Islet of Langerhans (tissue), 1 donor: ENCODE data around the gene TRPM5.

Experiments
- FAIRE-seq: peaks from one replicate; lab custom pipeline; 2011; peaks lifted over from hg19 to GRCh38; lab: Jason Lieb, UNC

The TRPM5 gene

DNA sequence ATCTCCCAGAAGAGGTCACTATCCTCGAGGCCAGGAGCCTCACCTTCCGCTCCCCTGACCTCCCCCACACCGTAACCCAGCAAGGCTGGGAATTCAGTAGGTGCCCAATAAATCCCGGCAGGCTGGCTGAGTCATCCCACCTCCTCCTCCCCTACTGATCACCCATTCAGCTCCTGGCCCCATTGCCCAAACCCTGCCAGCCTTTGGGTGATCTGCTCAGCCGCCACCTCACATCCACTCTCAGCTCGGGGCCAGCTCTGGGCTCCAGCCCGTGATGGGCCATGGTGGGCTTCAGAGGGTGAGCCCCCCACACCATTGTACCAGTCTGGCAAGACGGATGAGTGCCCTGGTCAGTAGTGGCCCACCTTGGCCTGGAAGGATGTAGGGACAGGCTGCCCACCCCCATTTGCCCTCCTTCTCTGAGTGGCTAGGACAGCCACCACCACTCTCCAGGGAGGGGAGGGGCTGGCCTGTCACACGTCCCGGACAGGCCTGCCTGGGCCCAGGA lies 8.2 kb downstream of the TRPM5 start:
- no peak for FAIRE-seq

DNA sequence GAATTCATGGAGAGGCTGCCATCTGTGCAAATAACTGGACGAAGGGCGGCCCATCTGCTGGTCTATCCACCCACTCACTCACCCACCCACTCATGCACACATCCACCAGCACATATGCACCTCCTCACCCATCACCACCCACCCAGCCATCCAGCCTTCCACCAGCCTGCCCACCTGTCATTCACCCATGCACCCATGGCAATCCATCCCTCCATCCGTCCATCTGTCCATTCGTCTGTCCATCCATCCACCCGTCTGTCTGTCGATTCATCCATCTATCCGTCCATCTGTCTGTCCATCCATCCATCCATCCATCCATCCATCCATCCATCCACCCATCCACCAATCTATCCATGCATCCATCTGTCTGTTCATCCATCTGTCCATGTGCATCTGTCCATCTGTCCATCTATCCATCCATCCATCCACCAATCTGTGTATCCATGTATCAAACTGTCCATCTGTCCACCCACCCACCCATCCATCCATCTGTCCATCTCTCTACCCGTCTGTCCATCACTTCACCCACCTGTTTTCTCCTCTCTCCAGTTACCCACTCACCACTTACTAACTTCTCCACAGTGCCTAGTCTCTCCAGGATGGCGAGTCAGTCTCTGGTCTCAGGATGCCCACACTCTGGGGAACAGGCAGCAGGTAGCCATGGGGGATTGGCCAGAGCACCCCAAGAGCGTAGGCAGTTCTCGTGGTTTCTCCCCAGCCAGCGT lies 8.9 kb downstream of the TRPM5 start:
- FAIRE-seq = no peak

GRCh38 chr11:2434506-2435255 lies 9.6 kb downstream of the TRPM5 start:
- FAIRE-seq = no peak

- FAIRE-seq = no peak
Observed at GRCh38 chr11:2434008-2434407, 10.3 kb downstream of the TRPM5 start.

DNA sequence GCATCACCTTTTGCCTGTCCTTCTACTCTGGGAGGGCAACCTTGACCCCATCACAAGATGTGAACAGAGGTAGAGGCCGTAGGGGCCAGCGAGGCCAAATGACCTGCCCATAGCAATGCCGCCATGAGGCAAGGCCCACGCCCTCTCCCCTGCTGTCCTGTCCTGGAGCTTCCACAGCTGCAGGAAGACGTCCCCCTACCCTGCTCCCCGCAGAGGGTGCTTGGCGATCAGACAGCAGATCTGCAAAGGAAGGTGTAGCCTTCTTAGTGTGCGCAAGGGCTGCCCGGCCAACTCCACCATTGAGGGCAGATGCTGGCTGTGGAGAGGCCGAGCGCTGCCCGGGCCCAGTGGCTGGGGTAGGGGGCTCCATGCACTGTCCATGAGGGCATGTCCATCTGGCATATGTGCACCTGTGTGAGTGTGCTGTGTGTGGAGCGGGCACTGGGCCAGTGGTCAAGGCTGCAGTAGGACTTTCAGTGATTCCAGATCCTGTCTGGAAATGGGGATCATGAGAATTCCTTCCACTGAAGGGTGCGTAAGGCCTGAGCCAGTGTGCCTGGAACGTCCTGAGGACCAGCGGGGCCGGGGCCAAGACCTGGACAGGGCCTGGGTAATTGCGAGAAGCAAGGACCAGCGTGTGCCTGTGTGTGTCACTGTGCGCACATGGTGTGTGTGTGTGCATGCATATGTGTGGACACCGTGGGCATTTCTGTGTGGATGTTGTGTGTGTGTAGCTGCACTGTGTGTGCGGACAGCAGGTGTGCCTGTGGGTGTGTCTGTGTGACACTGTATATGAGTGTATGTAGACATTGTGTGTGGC lies 11.0 kb downstream of the TRPM5 start:
- FAIRE-seq = no peak

DNA sequence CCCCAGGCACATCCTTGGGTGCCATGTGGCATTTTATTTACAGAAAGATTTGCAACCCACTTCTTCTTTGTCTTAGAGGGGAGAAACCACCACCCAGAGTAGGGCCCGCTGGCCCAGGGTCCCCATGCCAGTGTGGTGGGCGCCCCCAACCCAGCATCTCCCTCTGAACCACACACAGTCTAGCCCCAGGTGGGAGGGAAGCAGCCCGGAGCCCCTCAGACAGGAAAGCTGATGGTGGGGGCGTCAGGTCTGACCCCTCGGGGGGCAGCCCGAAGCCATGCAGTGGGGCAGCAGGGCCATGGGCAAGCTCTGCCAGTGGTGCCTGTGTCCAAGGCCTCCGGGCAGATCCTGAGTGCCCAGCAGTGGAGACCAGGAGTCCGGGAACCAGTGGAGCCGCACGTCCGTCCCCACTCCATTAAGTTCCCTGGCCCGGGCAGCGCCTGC lies 11.7 kb downstream of the TRPM5 start:
- FAIRE-seq = no peak

GRCh38 chr11:2432171-2432621 lies 12.1 kb downstream of the TRPM5 start:
- no peak for FAIRE-seq

GRCh38 chr11:2431395-2431794 lies 12.9 kb downstream of the TRPM5 start:
- FAIRE-seq = no peak

- FAIRE-seq = no peak
Observed at GRCh38 chr11:2428322-2428795, 16.0 kb downstream of the TRPM5 start.

- FAIRE-seq = no peak
Observed at GRCh38 chr11:2427721-2428321, 16.5 kb downstream of the TRPM5 start.

- FAIRE-seq = no peak
Observed at GRCh38 chr11:2426826-2427521, 17.3 kb downstream of the TRPM5 start.

- FAIRE-seq = no peak
Observed at GRCh38 chr11:2426221-2426620, 18.1 kb downstream of the TRPM5 start.

GRCh38 chr11:2425506-2425905 lies 18.8 kb downstream of the TRPM5 start:
- no peak for FAIRE-seq

DNA sequence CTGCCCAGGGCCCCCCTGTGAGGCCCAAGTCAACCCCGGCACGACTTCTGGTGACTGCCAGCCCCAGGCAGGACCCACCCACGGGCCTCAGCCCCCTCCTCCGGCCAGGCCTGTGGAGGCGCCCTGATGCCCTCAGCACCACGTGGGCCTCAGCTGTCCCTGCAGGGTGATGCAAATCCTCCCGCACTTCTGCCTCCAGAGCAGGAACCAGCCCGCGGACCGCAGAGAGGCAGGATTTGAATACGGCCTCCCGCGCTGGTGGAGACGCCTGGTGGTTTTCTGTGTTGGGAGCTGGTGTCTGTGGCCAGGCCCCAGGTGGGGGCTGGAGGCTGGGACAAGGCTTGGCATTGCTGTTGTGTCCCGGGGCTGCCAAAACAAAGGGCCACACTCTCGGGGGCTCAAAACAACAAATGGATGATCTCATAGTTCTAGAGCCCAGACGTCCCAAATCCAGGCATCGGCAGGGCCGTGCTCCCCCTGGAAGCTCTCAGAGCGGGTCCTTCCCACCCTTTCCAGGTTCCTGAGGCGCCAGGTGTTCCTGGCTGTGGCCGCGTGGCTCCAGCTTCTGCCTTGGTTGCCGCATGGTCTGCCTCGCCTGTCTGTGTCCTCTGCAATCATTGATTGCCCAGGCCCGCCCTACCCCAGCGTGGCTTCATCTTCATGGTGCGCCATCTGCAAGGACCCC lies 19.4 kb downstream of the TRPM5 start:
- no peak for FAIRE-seq

GRCh38 chr11:2423157-2424025 lies 20.9 kb downstream of the TRPM5 start:
- FAIRE-seq = no peak

DNA sequence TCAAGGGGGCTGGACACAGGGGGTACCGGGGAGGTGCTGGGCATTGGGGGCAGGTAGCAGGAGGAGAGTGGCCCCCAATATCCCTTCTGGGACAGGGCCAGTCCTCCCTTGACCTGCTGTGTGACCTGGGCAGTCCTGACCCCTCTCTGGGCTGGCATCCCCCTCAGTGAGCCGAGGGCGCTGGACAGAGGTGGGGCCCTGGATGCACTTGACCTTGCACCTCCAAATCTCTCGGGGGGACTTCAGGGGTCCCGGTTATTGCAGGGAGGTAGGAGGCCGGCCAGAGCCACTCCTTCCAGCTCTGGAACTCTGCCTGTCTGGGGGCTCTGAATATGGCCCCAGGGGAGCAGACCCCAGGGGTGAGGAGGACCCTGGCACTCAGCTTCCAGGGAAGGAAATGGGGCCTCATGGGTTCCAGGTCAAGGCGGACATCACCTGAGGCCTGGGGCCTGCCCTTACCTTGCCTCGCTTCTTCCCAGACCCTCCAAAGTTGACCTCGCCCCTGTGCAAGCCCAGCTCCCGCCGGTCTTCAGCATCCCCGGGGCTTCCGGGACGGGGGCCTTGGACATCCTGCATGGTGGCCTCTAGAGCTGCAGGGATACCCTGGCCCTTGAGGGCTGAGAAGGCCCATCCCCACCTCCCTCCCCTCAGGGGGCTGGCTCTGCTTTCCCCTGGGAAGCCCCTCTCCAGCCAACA lies 21.7 kb downstream of the TRPM5 start:
- FAIRE-seq = no peak

GRCh38 chr11:2421996-2422395 lies 22.3 kb downstream of the TRPM5 start:
- no peak for FAIRE-seq

DNA sequence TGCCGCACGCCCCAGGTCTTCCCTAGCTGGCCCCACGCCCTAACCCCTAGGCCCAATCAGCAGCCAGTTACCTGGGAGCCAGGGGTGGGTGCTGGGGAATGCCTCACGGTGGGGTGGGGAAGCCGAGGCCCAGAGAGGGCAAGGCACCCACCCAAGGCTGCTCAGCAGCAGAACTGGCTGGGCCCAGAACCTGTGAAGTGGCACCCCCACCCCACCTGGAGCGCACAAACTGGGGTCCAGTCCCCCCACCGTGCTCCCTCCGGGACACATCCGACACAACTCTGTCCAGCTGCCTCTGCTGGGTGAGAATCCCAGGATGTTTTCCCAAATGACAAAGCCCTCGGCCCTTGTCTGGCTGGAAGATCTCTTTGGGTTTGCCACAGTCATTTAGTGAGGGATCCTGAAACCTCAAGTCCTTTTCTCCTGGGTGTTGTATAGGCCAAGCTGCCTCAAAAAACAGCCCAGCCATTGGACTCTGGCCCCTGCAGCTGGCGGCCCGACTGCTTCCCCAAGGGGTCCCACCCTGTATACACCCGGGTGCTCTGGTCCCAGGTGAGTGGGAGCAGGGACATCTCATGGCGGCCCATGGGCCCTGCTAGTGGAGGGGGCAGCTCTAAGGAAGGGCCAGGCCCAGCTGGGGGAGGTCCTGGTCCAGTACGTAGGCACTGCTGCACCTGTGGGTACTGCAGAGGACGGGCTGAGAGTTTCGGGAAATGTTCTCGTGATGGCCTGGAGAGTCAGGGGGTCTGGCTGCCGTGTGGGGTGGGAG lies 22.9 kb downstream of the TRPM5 start:
- FAIRE-seq = no peak
